Esophagus muscularis mucosa (tissue), 3 donors: Measurements from ENCODE around the gene PCLAF.

ENCODE experiments used
- CTCF ChIP-seq, 3 experiments: fragments of 200-600 bp in 2 of 3; fragments of 450-650 bp in 1 of 3; sonication (generic) in 2 of 3; IDR thresholded peaks; one replicate each; pipeline ENCODE4 v1.5.1; 2017 to 2019; ENCODE audit warnings: antibody characterized with exemption in 3 of 3, mild to moderate bottlenecking in 2 of 3, moderate library complexity in 1 of 3
- POLR2AphosphoS5 ChIP-seq, 2 donors: sonication (generic); formaldehyde crosslinking; IDR thresholded peaks; one replicate each; pipeline ENCODE4 v1.6.1; 2017; ENCODE audit warnings: antibody characterized with exemption in 2 of 2

- TF ChIP-seq CTCF (IDR thresholded peaks at IDR 0.05) (no peak), POLR2AphosphoS5 (IDR thresholded peaks at IDR 0.05) (no peak)
Observed at GRCh38 chr15:64341961-64342360, 39.3 kb downstream of the PCLAF start.
